Measurements from ENCODE around the gene BCOR. TPM values are rescaled to one million over a fixed set of nuclear protein-coding genes. Genes with fewer than 3 reads are reported as not detected.
A peak's percentile ranks its signal among the peaks of the same experiment; 100 is the strongest.

The BCOR gene
- total and polyA plus RNA-seq, 9 of the 15 experiments (the other 6 are each of a cell fraction or from before 2014, with no cell fraction given), result 27.5 to 113 (median 37.6) TPM

- no peak for TF ChIP-seq PURB (CRISPR knock-in tag; IDR thresholded peaks at IDR 0.05; ENCODE audit: low read depth)
- TF ChIP-seq, protein P1, sequence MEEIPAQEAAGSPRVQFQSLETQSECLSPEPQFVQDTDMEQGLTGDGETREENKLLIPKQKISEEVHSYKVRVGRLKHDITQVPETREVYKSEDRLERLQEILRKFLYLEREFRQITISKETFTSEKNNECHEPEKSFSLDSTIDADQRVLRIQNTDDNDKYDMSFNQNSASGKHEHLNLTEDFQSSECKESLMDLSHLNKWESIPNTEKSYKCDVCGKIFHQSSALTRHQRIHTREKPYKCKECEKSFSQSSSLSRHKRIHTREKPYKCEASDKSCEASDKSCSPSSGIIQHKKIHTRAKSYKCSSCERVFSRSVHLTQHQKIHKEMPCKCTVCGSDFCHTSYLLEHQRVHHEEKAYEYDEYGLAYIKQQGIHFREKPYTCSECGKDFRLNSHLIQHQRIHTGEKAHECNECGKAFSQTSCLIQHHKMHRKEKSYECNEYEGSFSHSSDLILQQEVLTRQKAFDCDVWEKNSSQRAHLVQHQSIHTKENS (CRISPR knock-in tag; IDR thresholded peaks at IDR 0.05), result no peak
- TF ChIP-seq RUNX1 (IDR thresholded peaks at IDR 0.05; ENCODE audit: low read depth), result no peak
- TF ChIP-seq, protein P2, sequence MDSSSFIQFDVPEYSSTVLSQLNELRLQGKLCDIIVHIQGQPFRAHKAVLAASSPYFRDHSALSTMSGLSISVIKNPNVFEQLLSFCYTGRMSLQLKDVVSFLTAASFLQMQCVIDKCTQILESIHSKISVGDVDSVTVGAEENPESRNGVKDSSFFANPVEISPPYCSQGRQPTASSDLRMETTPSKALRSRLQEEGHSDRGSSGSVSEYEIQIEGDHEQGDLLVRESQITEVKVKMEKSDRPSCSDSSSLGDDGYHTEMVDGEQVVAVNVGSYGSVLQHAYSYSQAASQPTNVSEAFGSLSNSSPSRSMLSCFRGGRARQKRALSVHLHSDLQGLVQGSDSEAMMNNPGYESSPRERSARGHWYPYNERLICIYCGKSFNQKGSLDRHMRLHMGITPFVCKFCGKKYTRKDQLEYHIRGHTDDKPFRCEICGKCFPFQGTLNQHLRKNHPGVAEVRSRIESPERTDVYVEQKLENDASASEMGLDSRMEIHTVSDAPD (CRISPR knock-in tag; IDR thresholded peaks at IDR 0.05), result no peak
- TF ChIP-seq SNRNP70 (optimal IDR thresholded peaks at IDR 0.05; ENCODE audit: low read depth, low read length), result no peak
- no peak for TF ChIP-seq ZNF445 (CRISPR knock-in tag; IDR thresholded peaks at IDR 0.05; ENCODE audit: low read depth)
- peak; percentile 31 for TF ChIP-seq POLR2B (IDR thresholded peaks at IDR 0.05; ENCODE audit: low read depth, partially characterized antibody)
- TF ChIP-seq, protein P3, sequence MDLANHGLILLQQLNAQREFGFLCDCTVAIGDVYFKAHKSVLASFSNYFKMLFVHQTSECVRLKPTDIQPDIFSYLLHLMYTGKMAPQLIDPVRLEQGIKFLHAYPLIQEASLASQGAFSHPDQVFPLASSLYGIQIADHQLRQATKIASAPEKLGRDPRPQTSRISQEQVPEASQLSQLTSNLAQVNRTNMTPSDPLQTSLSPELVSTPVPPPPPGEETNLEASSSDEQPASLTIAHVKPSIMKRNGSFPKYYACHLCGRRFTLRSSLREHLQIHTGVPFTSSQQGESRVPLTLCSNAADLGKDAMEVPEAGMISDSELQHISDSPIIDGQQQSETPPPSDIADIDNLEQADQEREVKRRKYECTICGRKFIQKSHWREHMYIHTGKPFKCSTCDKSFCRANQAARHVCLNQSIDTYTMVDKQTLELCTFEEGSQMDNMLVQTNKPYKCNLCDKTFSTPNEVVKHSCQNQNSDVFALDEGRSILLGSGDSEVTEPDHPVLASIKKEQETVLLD (IDR thresholded peaks at IDR 0.05), result no peak
- no peak for TF ChIP-seq ZNF780A (CRISPR knock-in tag; IDR thresholded peaks at IDR 0.05)
- TF ChIP-seq GTF2F1 (IDR thresholded peaks at IDR 0.05; ENCODE audit: low read depth, low read length), result no peak
- no peak for TF ChIP-seq ZNF282 (CRISPR knock-in tag; IDR thresholded peaks at IDR 0.05)
- TF ChIP-seq RBFOX2 (IDR thresholded peaks at IDR 0.05; ENCODE audit: low read depth, low read length), result peak; percentile 69
- TF ChIP-seq HMG20B (CRISPR knock-in tag; IDR thresholded peaks at IDR 0.05), result no peak
- no peak for TF ChIP-seq RHOXF2B (CRISPR knock-in tag; conservative IDR thresholded peaks at IDR 0.05)
- TF ChIP-seq ERF (CRISPR knock-in tag; IDR thresholded peaks at IDR 0.05), result no peak
- TF ChIP-seq KAT8 (IDR thresholded peaks at IDR 0.05; ENCODE audit: low read depth), result no peak
- peak; percentile 38 for TF ChIP-seq FIP1L1 (IDR thresholded peaks at IDR 0.05; ENCODE audit: low read depth, low read length, poor library complexity, severe bottlenecking)
- TF ChIP-seq ZBTB7A (IDR thresholded peaks at IDR 0.05; ENCODE audit: borderline replicate concordance, control insufficient read depth, low read depth, low read length), result peak; percentile 81; the same call in 1 of the 2 replicates
- TF ChIP-seq SAP30 (IDR thresholded peaks at IDR 0.05; ENCODE audit: borderline replicate concordance, insufficient read depth, low read depth, low read length, poor library complexity, severe bottlenecking), result no peak
- TF ChIP-seq TCF3 (CRISPR knock-in tag; IDR thresholded peaks at IDR 0.05), result peak; percentile 52
- no peak for TF ChIP-seq FOXA1 (IDR thresholded peaks at IDR 0.05; ENCODE audit: borderline replicate concordance)
- TF ChIP-seq NFATC3 (IDR thresholded peaks at IDR 0.05), result no peak
- no peak for TF ChIP-seq PPARD (CRISPR knock-in tag; IDR thresholded peaks at IDR 0.05)
- TF ChIP-seq XRCC5 (IDR thresholded peaks at IDR 0.05; ENCODE audit: low read depth, low read length), result no peak
- peak; percentile 12 for TF ChIP-seq HMGN3 (IDR thresholded peaks at IDR 0.05; ENCODE audit: borderline replicate concordance, extremely low read depth, insufficient read length, low read depth, low read length)
- TF ChIP-seq ZNF354B (CRISPR knock-in tag; IDR thresholded peaks at IDR 0.05), result no peak
- no peak for TF ChIP-seq SMARCC2 (IDR thresholded peaks at IDR 0.05; ENCODE audit: low read depth)
These were observed 14.4 kb downstream of the BCOR start (continued) for GRCh38 chrX:40083120-40083978.
